Prostate gland (tissue), 2 donors: ENCODE results near the gene PHF12. TPM values are rescaled to one million over a fixed set of nuclear protein-coding genes. Genes with fewer than 3 reads are reported as not detected.

Experiments
- DNase-seq: peaks from one replicate; pipeline ENCODE4 v3.0.0-alpha.2; 2019; ENCODE audit warnings: low spot score
- H3K27ac ChIP-seq, 2 donors: fragments of 200-600 bp; sonication (generic); 2 replicates each; pipeline ENCODE4 v1.5.1; 2017 to 2019
- H3K27me3 ChIP-seq: fragments of 200-600 bp; sonication (generic); replicated peaks from 2 replicates; pipeline ENCODE4 v1.5.1; 2019; ENCODE audit not compliant: insufficient read depth
- H3K36me3 ChIP-seq, 2 donors: fragments of 200-600 bp; sonication (generic); 1 replicate in 1 of 2; 2 replicates in 1 of 2; pipeline versions ENCODE4 v1.5.1 to v1.8.1; 2017 to 2019
- H3K4me1 ChIP-seq: fragments of 200-600 bp; sonication (generic); replicated peaks from 2 replicates; pipeline ENCODE4 v1.5.1; 2019
- H3K4me3 ChIP-seq, 2 donors: fragments of 200-600 bp; sonication (generic); 2 replicates each; pipeline ENCODE4 v1.5.1; 2017 to 2019
- H3K9me3 ChIP-seq: fragments of 200-600 bp; sonication (generic); 2 replicates; pipeline ENCODE4 v1.5.1; 2017
- CTCF ChIP-seq, 4 experiments: fragments of 200-600 bp in 2 of 4; fragments of 450-650 bp in 2 of 4; sonication (generic) in 2 of 4; IDR thresholded peaks; 1 replicate in 3 of 4; 2 replicates in 1 of 4; pipeline ENCODE4 v1.5.1; 2016 to 2019; ENCODE audit warnings: antibody characterized with exemption in 4 of 4, mild to moderate bottlenecking in 2 of 4, moderate library complexity in 2 of 4
- POLR2A ChIP-seq: fragments of 450-650 bp; IDR thresholded peaks from one replicate; pipeline ENCODE4 v1.6.1; 2016; ENCODE audit warnings: antibody characterized with exemption, mild to moderate bottlenecking
- POLR2AphosphoS5 ChIP-seq: sonication (generic); formaldehyde crosslinking; IDR thresholded peaks from one replicate; pipeline ENCODE4 v1.6.1; 2017; ENCODE audit warnings: antibody characterized with exemption
- WGBS: methylation state at CpG from one replicate; pipeline ENCODE4 v1.1.5; 2018; 5-methylcytosine and 5-hydroxymethylcytosine counted together
- intact Hi-C: fragments of 100-400 bp; cut with DNase I; formaldehyde crosslinking; loops from one replicate; pipeline ENCODE4 v1.14.2; 2022
- total RNA-seq, 2 donors: library from RNA; depleted of rRNA; stranded (reverse); fragments of >200 nt; gene quantifications; one replicate each; pipeline ENCODE4 v1.1.0, GENCODE V29; 2016

PHF12 gene
- total RNA-seq, 2 donors from 2014 or later, result 74.9 to 112 TPM

GRCh38 chr17:28958820-28959455, 7.6 kb upstream of the PHF12 start:
- intact Hi-C loops, result no loop called here
- H3K27me3 ChIP-seq, result no peaks in the 10 kb centered on the region
- TF ChIP-seq POLR2AphosphoS5 (no peak), CTCF (IDR thresholded peaks at IDR 0.05) (no peak)
- H3K4me1 ChIP-seq, result no peaks in the 10 kb centered on the region
- no peaks in the 10 kb centered on the region for H3K36me3 ChIP-seq
- H3K27ac ChIP-seq, result no peak overlapping the region
- H3K4me3 ChIP-seq, result no peak overlapping the region
- H3K9me3 ChIP-seq, result no peaks in the 10 kb centered on the region
- DNase-seq, result no peak
- WGBS, result 93% methylated on average over 18 of the region's 18 CpGs

- H3K36me3 ChIP-seq, result no peaks in the 10 kb centered on the region
- no peak for TF ChIP-seq CTCF (IDR thresholded peaks at IDR 0.05)
- TF ChIP-seq POLR2AphosphoS5, result no peak
- TF ChIP-seq POLR2A, result no peak
- H3K27me3 ChIP-seq, result no peaks in the 10 kb centered on the region
- intact Hi-C loops, result no loop called here
- H3K4me1 ChIP-seq, result no peaks in the 10 kb centered on the region
- H3K9me3 ChIP-seq, result no peaks in the 10 kb centered on the region
- no peak overlapping the region for H3K27ac ChIP-seq
- 91% methylated on average over 7 of the region's 7 CpGs for WGBS
- DNase-seq, result no peak
- no peak overlapping the region for H3K4me3 ChIP-seq
These were observed 6.7 kb upstream of the PHF12 start for GRCh38 chr17:28957992-28958355.

- Histone ChIP-seq H3K27ac (no peak overlapping the region), H3K4me3 (no peak overlapping the region), H3K9me3 (no peaks in the 10 kb centered on the region), H3K27me3 (no peaks in the 10 kb centered on the region), H3K36me3 (no peaks in the 10 kb centered on the region), H3K4me1 (no peaks in the 10 kb centered on the region)
- intact Hi-C loops, result no loop called here
- DNase-seq, result no peak
- TF ChIP-seq CTCF (IDR thresholded peaks at IDR 0.05) (no peak), POLR2AphosphoS5 (no peak), POLR2A (no peak)
- WGBS, result 93% methylated on average over 13 of the region's 13 CpGs
These were observed 6.1 kb upstream of the PHF12 start for GRCh38 chr17:28957277-28957991.

- intact Hi-C loops, result no loop called here
- Histone ChIP-seq H3K27me3 (no peaks in the 10 kb centered on the region), H3K27ac (no peak overlapping the region), H3K4me1 (no peaks in the 10 kb centered on the region), H3K4me3 (no peak overlapping the region), H3K9me3 (no peaks in the 10 kb centered on the region), H3K36me3 (no peaks in the 10 kb centered on the region)
- 98% methylated on average over 3 of the region's 3 CpGs for WGBS
- TF ChIP-seq CTCF (IDR thresholded peaks at IDR 0.05), result no peak
- no peak for TF ChIP-seq POLR2A
- TF ChIP-seq POLR2AphosphoS5, result no peak
- DNase-seq, result no peak
These were observed 5.5 kb upstream of the PHF12 start for GRCh38 chr17:28956861-28957260.

- Histone ChIP-seq H3K4me3 (no peak overlapping the region), H3K36me3 (no peaks in the 10 kb centered on the region), H3K27me3 (no peaks in the 10 kb centered on the region), H3K27ac (no peak overlapping the region), H3K9me3 (no peaks in the 10 kb centered on the region), H3K4me1 (no peaks in the 10 kb centered on the region)
- 72% methylated on average over 7 of the region's 7 CpGs for WGBS
- TF ChIP-seq POLR2A, result no peak
- TF ChIP-seq CTCF (IDR thresholded peaks at IDR 0.05), result no peak
- no peak for TF ChIP-seq POLR2AphosphoS5
- intact Hi-C loops, result no loop called here
- no peak for DNase-seq
These were observed 4.8 kb upstream of the PHF12 start for GRCh38 chr17:28956112-28956511.
